ENCODE results near the gene MTF1.

Gene MTF1

DNA sequence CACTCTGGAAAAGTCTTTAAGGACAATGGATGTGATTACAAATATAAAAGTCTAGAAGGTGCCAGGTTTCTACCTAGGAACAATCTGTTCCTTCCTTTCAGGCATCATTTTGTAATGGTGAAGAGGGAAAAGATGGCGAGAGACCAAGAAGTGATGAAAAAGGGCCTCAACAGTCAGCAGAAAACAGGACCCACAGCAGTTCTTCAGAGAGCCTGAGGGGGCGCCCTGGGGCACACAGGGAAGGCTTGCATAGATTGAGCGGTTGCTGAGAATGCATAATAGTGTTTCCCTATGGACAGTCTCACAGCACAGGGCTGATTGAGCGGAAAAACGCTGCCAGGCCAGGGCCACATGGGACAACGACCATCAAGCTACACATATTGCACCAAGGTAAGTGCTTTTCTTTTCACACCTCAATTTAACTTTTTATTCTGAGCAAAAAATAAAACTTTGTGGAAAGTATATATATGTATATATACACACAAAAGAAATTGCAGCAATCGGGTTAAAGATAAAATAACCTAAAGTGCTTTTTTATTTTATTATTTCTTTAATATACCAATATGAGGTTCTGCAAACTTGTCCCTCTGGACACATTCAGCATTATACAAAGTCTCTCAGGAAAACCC lies 48.3 kb downstream of the MTF1 start:
- no peak for TF ChIP-seq ZFX (IDR thresholded peaks at IDR 0.05)
- TF ChIP-seq, protein P1, sequence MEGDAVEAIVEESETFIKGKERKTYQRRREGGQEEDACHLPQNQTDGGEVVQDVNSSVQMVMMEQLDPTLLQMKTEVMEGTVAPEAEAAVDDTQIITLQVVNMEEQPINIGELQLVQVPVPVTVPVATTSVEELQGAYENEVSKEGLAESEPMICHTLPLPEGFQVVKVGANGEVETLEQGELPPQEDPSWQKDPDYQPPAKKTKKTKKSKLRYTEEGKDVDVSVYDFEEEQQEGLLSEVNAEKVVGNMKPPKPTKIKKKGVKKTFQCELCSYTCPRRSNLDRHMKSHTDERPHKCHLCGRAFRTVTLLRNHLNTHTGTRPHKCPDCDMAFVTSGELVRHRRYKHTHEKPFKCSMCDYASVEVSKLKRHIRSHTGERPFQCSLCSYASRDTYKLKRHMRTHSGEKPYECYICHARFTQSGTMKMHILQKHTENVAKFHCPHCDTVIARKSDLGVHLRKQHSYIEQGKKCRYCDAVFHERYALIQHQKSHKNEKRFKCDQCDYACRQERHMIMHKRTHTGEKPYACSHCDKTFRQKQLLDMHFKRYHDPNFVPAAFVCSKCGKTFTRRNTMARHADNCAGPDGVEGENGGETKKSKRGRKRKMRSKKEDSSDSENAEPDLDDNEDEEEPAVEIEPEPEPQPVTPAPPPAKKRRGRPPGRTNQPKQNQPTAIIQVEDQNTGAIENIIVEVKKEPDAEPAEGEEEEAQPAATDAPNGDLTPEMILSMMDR (conservative IDR thresholded peaks at IDR 0.05): peak; percentile 96
- no peak overlapping the region for H3K27ac ChIP-seq

DNA sequence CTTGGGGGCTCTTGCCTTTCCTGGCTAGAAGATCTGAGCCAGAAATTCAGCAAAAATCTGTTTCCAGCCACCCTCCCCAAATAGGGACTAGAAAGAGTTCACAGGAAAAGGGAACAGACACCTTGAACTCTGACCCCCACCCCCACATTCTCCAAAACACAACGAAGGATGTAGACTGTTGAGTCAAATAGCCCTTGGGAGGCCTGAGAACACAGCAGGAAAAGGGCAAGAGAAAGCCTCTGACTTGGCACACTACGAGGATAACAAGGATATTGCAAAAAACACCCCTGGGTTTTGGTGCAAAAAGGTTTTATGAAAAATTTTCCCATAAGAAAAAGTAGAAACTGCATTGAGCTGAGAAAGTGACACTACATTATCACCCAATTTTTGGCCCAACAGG lies 49.5 kb downstream of the MTF1 start:
- TF ChIP-seq, protein P1 (conservative IDR thresholded peaks at IDR 0.05): no peak
- no peak for TF ChIP-seq ZFX (IDR thresholded peaks at IDR 0.05)
- H3K27ac ChIP-seq: no peak overlapping the region

DNA sequence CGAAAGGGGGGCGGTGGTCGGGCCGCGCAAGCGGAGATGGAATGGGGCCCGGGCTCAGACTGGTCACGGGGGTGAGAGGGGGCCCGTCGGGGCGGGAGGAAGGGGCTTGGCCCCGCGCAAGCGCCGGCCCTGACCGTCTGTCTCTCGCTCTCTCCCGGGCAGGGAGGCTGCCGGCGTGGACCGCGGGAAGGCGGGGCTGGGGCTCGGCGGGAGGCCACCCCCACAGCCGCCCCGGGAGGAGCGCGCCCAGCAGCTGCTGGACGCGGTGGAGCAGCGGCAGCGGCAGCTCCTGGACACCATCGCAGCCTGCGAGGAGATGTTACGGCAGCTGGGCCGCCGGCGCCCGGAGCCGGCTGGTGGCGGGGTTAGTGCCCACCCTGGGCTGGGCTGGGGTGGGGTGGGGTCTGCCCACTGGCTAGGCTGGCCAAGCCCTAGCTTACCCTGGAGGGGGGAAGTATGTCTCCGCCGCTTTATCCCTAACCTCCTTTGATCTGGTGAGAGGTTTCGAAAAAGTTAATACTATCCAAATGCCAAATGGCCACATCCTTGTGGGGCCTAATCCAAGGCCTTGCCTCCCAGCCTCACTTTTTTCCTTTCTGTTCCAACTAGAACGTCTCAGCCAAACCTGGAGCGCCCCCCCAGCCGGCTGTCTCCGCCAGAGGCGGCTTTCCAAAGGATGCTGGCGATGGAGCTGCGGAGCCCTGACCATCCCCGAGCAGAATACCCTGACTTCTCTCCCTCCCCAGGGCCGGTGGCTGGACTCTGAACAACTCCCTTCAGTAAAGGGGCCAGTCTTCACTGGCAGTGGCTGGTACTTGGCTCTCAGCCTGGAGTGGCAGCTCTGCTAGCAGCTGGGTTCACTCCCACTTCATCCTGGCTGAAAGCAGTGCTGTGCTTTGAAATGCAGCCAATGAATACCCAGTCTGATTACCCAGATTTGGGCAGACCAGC lies 50.7 kb downstream of the MTF1 start:
- H3K27ac ChIP-seq: peak overlapping the region; percentile 91
- TF ChIP-seq, protein P1 (conservative IDR thresholded peaks at IDR 0.05): no peak
- no peak for TF ChIP-seq ZFX (IDR thresholded peaks at IDR 0.05)

DNA sequence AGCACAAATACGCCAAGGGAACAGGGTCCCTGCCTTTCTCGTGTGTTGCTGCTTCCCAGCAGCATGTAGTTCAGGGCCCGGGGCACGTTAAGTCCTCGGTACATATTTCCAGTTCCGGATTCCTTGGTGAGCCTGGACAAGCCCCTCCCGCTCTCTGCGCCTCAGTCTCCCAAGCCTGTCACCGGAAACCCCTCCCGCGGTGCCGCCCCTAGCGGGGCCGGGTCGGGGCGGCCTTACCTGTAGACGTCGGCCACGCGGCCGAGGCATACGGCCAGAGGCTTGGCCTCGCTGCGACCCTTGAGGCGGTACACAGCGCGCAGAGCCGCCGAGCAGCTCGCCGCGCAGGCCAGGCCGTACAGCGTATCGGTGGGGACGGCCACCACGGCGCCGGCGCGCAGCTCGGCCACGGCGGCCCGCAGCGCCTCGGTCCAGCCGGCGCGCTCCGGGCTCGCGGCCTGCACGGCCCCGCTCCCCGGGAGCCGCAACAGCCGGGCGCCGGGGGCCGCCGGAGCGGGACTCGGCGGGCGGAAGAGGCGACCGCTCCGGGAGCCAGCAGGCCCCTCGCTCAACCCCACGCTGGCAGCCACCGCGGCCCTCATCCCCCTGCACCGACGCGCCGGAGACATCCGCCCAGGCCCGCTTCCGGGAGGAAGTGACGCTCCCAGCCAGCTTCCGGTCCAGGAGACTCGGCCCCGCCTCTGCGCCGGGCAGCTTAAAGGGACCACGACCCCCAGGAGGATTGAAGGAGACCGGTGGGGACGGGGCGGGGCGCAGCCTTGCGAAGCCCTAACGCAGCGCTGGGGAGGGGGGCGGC lies 51.6 kb downstream of the MTF1 start, which contains the start of the genes C1orf122 and YRDC:
Gene C1orf122, plus strand, starts transcription at position 236 of the 814 bp plus-strand sequence. CDS start 615 bp downstream, outside the sequence.
Gene YRDC, minus strand, starts transcription at position 654 of the 814 bp plus-strand sequence. Its CDS starts 28 bp downstream, at position 626.
- TF ChIP-seq, protein P1 (conservative IDR thresholded peaks at IDR 0.05): no peak
- TF ChIP-seq ZFX (IDR thresholded peaks at IDR 0.05): peak; percentile 99
- H3K27ac ChIP-seq: peak within 1 kb of the TSS; percentile 91

DNA sequence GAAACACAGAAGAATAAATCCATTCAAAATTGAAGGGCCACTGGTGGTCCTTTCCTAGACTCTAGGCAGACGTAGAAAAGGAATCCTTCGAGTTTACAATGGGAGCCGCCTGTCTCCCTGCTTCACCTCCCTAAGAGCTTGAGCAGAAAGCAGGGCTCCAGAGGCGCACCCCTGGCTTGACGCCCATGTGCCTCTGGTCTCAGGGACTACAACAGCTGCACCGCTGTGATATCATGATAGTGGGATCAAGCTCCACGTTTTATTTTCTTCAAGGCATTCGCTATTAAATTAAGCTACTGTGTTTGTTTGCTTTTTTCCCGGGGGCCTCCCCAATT lies 52.2 kb downstream of the MTF1 start:
- TF ChIP-seq ZFX (IDR thresholded peaks at IDR 0.05): no peak
- TF ChIP-seq, protein P1 (conservative IDR thresholded peaks at IDR 0.05): no peak
- peak overlapping the region; percentile 91 for H3K27ac ChIP-seq

DNA sequence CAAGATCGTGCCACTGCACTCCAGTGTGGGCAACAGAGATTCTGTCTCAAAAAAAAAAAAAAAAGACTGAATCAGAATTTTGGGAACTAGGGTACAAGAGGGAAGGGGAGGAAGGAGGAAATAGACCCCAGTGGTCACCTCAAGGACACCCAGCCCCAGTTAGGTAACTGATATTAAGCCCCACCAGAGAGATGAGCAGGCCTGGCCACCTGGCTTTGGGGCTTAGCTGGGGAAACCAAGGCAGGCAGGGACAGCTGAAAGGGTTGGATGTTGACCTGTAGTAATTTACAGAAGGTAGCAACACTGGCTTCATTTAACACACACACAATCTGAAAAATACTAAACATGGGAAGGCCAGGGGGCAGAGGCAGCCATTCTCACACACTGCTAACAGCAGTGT lies 57.0 kb downstream of the MTF1 start:
- no peak for TF ChIP-seq ZFX (IDR thresholded peaks at IDR 0.05)
- TF ChIP-seq, protein P1 (conservative IDR thresholded peaks at IDR 0.05): no peak
- H3K27ac ChIP-seq: no peak overlapping the region

All from C4-2B (cell line).